SK-N-MC (cell line): Measurements from ENCODE around the gene SLC22A4.

Experiments
- DNase-seq: peaks from one replicate; pipeline ENCODE4 v3.0.0-alpha.2; 2011; ENCODE audit warnings: low read depth, low spot score
- H3K27ac ChIP-seq: fragments of 200-600 bp; sonication (generic); 2 replicates; pipeline ENCODE4 v1.5.1; 2016; ENCODE audit warnings: mixed run types
- H3K36me3 ChIP-seq: fragments of 200-600 bp; sonication (generic); 2 replicates; pipeline ENCODE4 v1.6.1; 2017; ENCODE audit warnings: antibody characterized with exemption, low read length, mixed read lengths; ENCODE audit not compliant: insufficient read depth
- H3K4me3 ChIP-seq: fragments of 200-600 bp; sonication (generic); 2 replicates; pipeline ENCODE4 v1.5.1; 2016
- H3K9ac ChIP-seq: fragments of 200-600 bp; sonication (generic); 2 replicates; pipeline ENCODE4 v1.8.0; 2017; ENCODE audit warnings: mixed run types, mixed read lengths; ENCODE audit not compliant: insufficient read length
- H3K9me3 ChIP-seq: fragments of 200-600 bp; sonication (generic); 2 replicates; pipeline ENCODE4 v1.6.1; 2017; ENCODE audit warnings: low read depth, mild to moderate bottlenecking, antibody characterized with exemption, low read length, moderate library complexity, mixed read lengths
- EZH2 ChIP-seq: fragments of 200-600 bp; sonication (generic); IDR thresholded peaks from one replicate; pipeline ENCODE4 v1.6.1; 2017; ENCODE audit warnings: antibody characterized with exemption
- FOXP2 ChIP-seq: optimal IDR thresholded peaks from 2 replicates; pipeline ENCODE3; 2011; ENCODE audit warnings: mild to moderate bottlenecking, moderate library complexity; ENCODE audit not compliant: insufficient read depth; ENCODE audit errors: extremely low read length, control extremely low read depth
- POLR2AphosphoS5 ChIP-seq: IDR thresholded peaks from 2 replicates; pipeline ENCODE4 v1.6.1; 2012; ENCODE audit warnings: mild to moderate bottlenecking, low read depth, low read length, borderline replicate concordance

Gene SLC22A4

DNA sequence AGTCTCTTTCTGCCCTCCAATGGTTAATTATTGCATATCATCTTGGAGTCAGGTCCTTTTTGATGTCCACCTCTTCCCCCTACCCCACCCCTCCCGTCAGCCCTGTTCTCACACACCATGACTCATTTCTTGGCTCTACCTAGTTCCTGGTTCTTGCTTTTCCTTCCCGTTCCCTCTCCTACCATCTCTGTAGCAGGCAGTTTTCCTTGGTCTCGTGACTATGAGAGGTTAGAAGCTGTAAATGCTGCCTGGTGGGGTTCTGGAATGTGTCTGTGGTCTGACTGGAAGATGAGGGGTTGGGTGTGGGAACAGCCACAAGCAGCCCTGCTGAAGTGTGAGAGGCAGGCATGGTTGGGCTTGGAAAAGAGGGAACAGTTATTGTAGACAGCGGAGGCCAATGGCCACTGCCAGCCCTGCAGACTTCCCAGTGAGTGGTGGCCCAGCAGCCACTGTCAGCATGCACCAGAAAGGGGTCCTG is 93.5 kb downstream of the SLC22A4 start:
- no peak overlapping the region for H3K9ac ChIP-seq

DNA sequence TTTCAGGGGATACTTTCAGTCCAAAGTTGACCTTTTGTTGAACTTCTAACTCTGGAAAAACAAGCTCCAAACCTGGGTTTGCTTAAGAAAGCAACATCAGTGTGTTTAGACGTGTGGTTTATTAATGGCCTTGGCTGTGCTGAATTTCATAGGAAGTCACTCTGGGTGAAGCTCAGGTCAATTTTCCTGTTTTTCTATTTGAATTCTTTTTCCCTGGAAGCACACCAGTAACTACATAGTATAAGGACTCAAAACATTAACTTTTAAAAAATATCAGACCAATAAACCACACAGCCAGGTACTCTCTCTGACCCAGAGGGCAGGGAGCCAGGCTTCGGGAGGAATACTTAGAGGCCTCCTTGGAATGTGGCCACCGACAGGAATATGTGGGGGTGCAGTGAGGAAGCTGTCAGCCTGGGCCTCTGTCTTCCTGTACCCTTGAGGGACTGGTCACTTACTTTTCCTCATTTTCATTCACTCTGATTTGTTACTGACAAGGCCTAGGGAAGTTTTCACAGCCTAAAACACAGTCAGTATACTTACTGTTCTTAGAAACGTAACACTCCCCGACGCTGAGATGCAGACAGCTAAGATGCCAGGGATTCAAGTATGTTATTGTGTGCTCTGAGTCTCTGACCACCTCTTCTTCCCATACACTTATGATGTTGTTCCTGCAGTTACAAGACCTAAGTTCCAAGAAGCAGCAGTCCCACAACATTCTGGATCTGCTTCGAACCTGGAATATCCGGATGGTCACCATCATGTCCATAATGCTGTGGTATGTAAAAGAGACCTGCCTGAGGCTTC is 94.3 kb downstream of the SLC22A4 start:
- DNase-seq: no peak

More for the DNA sequence above, 93.5 kb downstream of the SLC22A4 start:
- H3K27ac ChIP-seq: no peak overlapping the region
- H3K4me3 ChIP-seq: no peak overlapping the region
- DNase-seq: no peak
- H3K9me3 ChIP-seq: no peaks in the 10 kb centered on the region
- TF ChIP-seq FOXP2 (no peak), EZH2 (no peak), POLR2AphosphoS5 (no peak)
- H3K36me3 ChIP-seq: no peaks in the 10 kb centered on the region

DNA sequence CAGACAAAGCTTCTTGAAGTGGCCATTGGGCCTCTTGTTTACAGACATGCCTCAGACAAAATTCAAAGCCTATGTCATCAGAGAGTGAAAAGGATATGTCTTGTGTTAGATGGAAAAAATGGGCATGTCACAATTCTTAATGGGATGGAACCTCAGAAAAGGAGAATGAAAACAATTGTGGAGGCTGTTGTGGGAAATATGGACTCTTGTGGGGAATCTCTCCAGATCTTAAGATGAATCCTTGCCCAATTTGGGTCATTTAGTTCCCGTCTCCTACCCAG is 94.8 kb downstream of the SLC22A4 start:
- H3K9me3 ChIP-seq: no peaks in the 10 kb centered on the region
- H3K36me3 ChIP-seq: no peaks in the 10 kb centered on the region; the same call in 1 of the 2 replicates
- H3K9ac ChIP-seq: no peak overlapping the region
- no peak for DNase-seq
- no peak overlapping the region for H3K4me3 ChIP-seq
- H3K27ac ChIP-seq: no peak overlapping the region
- no peak for TF ChIP-seq EZH2
- no peak for TF ChIP-seq FOXP2
- TF ChIP-seq POLR2AphosphoS5: no peak

More for the DNA sequence above, 94.3 kb downstream of the SLC22A4 start:
- Histone ChIP-seq H3K27ac (no peak overlapping the region), H3K36me3 (no peaks in the 10 kb centered on the region; the same call in 1 of the 2 replicates), H3K4me3 (no peak overlapping the region), H3K9me3 (no peaks in the 10 kb centered on the region), H3K9ac (no peak overlapping the region)
- no peak for TF ChIP-seq FOXP2
- TF ChIP-seq EZH2: no peak
- TF ChIP-seq POLR2AphosphoS5: no peak

DNA sequence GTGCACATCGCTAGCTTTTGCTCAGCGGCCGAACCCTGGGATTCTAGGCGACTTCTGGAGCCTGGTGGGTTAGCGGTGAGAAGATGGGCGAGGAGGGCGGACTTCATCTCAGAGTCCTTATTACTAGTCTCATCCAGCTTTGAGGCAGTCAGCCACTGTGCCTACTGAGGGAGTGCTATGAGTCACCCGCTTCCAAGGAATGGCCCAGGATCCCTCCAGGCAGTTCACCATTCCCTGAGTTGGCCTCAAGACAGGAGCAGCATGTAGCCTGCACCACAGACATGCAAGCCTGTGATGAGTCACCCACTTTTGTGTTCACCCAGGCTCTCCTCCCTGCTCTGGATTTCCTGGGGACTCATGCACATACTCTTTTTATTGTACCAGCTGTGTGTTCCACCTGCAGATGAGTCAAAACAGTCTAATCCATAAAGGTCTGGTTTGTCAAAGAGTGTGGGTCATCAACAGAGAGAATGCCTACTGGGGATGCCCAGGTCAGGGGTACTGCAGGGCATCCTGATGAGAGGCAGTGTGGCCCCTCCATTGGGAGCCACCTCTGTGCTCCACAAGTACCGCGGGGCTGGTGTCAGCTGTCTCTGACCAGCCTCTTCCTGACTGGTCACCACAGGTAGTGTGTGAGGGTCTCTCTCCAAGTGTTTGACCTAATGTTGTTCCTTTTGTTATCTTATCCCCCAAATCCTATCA is 95.5 kb downstream of the SLC22A4 start:
- Histone ChIP-seq H3K27ac (no peak overlapping the region), H3K4me3 (no peak overlapping the region), H3K9me3 (no peaks in the 10 kb centered on the region), H3K36me3 (no peaks in the 10 kb centered on the region; the same call in 1 of the 2 replicates), H3K9ac (no peak overlapping the region)
- DNase-seq: no peak
- TF ChIP-seq FOXP2: no peak
- no peak for TF ChIP-seq POLR2AphosphoS5
- TF ChIP-seq EZH2: no peak

DNA sequence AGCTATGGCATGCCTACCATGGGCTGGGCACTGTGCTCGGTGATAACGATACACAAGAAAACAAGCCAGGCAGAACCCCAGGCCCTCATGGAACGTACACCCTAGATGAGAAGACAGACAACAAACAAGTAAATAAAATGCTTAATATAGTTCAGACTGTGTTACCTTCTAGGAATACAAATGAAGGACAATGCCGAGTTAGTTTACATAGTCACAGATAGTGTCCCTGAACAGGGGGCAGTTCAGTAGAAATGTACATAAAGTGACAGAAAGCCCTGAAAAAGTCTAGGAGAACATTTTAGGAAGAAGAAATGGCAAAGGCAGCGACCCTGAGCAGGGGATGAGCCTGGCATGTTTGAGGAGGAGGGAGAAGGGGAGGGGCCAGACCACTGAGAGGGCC is 97.1 kb downstream of the SLC22A4 start:
- H3K36me3 ChIP-seq: no peaks in the 10 kb centered on the region; the same call in 1 of the 2 replicates
- no peak overlapping the region for H3K27ac ChIP-seq
- no peak overlapping the region for H3K9ac ChIP-seq
- no peak for DNase-seq
- H3K4me3 ChIP-seq: no peak overlapping the region
- H3K9me3 ChIP-seq: no peaks in the 10 kb centered on the region
- TF ChIP-seq EZH2: no peak
- TF ChIP-seq POLR2AphosphoS5: no peak
- TF ChIP-seq FOXP2: no peak

DNA sequence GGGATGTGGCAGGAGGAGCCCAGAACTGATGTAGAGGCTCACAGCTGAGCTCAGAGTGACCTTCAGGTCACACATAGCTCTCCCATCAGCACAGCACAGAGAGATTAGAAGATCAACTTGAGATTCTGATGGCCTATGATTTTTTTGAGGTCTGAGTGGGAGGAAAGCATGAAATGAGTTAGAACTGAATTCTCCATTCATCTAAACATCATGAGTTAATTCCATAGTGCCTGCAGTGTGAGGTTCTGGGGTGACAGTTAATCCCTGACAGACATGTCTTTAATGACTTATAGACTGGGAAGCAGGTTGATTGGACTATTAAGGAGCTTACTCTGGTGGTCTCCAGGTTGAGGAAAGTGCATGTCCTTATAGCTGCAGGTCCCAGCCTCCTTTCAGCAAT is 97.7 kb downstream of the SLC22A4 start:
- Histone ChIP-seq H3K9me3 (no peaks in the 10 kb centered on the region), H3K9ac (no peak overlapping the region), H3K4me3 (no peak overlapping the region), H3K27ac (no peak overlapping the region), H3K36me3 (no peaks in the 10 kb centered on the region; the same call in 1 of the 2 replicates)
- DNase-seq: no peak
- TF ChIP-seq EZH2 (no peak), POLR2AphosphoS5 (no peak), FOXP2 (no peak)

DNA sequence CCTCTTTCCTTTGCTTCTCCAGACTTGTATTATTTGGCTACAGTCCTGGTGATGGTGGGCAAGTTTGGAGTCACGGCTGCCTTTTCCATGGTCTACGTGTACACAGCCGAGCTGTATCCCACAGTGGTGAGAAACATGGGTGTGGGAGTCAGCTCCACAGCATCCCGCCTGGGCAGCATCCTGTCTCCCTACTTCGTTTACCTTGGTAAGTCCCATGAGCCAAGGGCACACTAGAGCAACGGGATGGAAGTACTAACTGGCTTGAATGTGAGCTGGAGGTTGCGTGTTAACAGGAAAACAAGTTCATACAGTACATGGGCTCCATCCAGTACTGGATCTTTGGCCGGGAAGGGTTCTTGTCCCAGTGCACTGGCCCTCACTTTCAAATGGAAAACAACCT is 98.2 kb downstream of the SLC22A4 start:
- TF ChIP-seq EZH2: no peak
- TF ChIP-seq POLR2AphosphoS5: no peak
- no peak for TF ChIP-seq FOXP2
- H3K36me3 ChIP-seq: no peaks in the 10 kb centered on the region; the same call in 1 of the 2 replicates
- DNase-seq: no peak
- H3K4me3 ChIP-seq: no peak overlapping the region
- no peak overlapping the region for H3K9ac ChIP-seq
- H3K9me3 ChIP-seq: no peaks in the 10 kb centered on the region
- no peak overlapping the region for H3K27ac ChIP-seq

DNA sequence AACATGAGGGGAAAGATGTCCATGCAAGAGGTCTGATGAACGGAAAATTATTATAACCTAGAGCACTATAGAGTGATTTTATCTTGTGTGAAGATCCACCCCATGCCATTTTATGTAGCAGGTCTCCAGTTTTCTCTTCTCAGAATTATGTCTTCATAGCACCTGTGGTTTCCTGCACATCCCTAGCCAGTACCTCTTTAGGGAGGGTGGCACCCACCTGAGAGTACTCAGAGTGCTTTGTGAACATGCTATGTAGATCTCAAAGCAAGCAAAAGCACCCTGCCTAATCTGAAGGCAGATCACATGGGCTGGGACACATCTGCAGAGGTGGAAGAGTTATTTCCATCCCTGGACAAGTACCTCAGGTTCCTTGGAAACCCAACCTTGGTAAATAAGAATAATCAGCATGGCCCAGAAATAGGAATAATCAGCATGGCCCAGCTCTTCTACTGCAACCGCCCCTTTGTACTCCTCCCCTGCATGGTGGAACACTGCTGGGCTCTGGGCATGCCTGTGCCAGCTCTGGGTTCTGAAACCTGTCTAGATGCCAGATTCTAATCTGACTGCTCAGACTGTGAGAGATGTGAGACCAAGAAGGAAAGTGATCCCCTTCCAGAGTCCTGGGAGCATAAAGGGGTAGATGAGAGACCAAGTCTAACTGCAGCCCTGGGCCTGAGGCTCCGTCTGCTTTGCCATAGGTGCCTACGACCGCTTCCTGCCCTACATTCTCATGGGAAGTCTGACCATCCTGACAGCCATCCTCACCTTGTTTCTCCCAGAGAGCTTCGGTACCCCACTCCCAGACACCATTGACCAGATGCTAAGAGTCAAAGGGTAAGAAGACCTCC is 99.0 kb downstream of the SLC22A4 start:
- Histone ChIP-seq H3K36me3 (no peaks in the 10 kb centered on the region; the same call in 1 of the 2 replicates), H3K4me3 (no peak overlapping the region), H3K27ac (no peak overlapping the region), H3K9me3 (no peaks in the 10 kb centered on the region), H3K9ac (no peak overlapping the region)
- no peak for DNase-seq
- TF ChIP-seq EZH2: no peak
- TF ChIP-seq FOXP2: no peak
- TF ChIP-seq POLR2AphosphoS5: no peak
